Stimulated activated CD4-positive, alpha-beta T cell treated with anti-CD3 and anti-CD28 coated beads, TNF-alpha, amount 100 ng/mL, for 1 hour (primary cell): ENCODE data around the gene MYH7.
"Not testable (repeated sequence)": the region's sequence is repeated elsewhere in the genome, so short reads cannot be mapped to it uniquely, and the experiment has no call there.

Experiments
- DNase-seq, 3 donors: peaks; one replicate each; pipeline ENCODE4 v3.0.0-alpha.2; 2020; ENCODE audit warnings: low read depth in 3 of 3, low spot score in 1 of 3

Gene MYH7

DNA sequence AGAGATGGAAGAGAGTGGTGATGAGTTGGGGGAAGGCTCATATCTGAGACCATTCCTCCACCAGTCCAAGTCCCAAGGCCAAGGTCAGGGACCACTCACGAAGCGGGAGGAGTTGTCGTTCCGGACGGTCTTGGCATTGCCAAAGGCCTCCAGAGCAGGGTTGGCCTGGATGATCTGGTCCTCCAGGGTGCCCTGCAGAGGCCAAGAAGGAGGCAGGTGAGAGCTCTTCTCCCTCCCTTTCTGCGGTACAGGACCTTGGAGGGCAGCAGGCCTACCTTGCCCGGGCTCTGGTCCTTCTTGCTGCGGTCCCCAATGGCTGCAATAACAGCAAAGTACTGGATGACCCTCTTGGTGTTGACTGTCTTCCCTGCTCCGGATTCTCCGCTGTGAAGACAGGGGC, 4.0 kb downstream of the MYH7 start:
- no peak for DNase-seq

DNA sequence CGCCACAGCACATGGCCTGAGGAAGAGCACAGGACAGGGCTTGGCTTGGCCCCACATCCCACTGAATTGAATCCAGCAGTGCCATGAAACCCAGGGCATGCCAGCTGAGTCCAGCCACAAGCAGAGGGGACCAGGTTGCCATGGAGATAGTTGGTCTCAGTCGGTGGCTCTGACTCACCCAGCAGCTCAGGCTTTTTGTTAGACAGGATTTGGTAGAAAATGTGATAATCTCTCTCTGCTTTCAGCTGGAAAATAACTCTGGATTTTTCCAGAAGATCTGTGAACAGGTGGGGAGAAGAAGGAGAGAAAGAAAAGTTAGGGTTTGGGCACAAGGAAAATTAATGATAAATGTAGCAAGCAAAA, 4.8 kb downstream of the MYH7 start:
- DNase-seq = no peak

- DNase-seq = no peak
Measured at GRCh38 chr14:23430016-23430722, 5.3 kb downstream of the MYH7 start.

DNA sequence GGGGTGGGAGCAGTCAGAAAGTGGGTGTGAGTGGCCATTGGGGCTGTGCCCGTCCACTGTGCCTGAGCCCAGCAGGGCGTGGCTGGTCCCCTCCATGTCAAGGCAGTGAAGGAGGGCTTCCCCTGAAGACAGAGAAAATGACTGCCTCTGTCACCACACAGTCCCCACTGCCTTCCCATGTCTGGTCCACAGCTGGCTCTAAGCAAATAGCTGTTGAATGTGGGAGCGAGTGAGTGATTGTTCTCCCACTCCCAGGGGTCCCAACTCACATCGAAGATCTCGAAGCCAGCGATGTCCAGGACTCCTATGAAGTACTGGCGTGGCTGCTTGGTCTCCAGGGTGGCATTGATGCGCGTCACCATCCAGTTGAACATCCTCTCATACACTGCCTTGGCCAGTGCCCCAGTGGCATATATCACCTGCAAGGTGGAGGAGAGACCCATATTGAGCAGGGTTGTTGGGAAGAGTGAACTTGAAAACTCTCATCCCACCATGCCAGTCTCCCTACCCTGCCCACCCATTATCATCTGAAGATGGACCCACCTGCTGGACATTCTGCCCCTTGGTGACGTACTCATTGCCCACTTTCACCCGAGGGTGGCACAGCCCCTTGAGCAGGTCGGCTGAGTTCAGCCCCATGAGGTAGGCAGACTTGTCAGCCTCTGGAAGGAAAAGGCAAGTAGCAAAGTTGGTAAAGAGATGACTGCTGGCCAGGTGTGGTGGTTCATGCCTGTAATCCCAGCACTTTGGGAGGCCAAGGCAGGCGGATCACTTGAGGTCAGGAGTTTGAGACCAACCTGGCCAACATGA, 6.6 kb downstream of the MYH7 start:
- no peak for DNase-seq

DNA sequence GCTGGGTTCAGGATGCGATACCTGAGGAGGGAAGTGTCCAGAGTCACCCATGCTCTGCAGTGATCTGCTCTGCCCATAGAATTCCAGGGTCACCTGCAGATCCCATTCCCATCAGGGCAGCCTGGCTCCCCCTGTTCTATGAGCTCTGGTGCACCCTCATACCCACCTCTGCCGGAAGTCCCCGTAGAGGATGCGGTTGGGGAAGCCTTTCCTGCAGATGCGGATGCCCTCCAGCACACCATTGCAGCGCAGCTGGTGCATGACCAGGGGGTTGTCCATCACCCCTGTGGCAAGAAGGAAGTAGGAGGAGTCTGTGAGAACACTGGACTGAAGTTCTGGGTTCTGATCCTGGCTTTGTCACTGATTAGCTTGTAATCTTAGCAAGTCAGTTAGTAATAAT, 9.7 kb downstream of the MYH7 start:
- not testable (repeated sequence) for DNase-seq

DNA sequence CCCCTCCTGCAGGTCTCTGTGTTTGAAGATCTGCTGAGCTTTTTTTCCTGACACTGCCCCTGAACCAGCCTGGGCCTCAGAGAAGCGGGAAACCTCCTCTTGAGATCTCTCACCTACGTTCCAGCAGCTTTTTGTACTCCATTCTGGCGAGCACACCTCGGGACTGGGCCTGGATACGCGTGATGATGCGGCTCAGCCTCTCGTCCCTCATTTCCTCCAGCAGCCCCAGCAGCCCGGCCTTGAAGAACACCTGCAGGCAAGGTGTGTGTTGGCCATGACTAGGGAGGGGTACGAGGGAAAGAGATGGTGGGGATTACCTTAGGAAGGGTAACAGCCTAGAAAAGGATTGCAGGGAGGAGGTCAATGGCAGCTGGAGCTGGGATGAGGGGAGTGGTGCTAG, 10.3 kb downstream of the MYH7 start:
- no peak for DNase-seq

GRCh38 chr14:23423657-23424056, 11.8 kb downstream of the MYH7 start:
- no peak for DNase-seq

- no peak for DNase-seq
Measured at GRCh38 chr14:23421594-23421993, 13.9 kb downstream of the MYH7 start.

DNA sequence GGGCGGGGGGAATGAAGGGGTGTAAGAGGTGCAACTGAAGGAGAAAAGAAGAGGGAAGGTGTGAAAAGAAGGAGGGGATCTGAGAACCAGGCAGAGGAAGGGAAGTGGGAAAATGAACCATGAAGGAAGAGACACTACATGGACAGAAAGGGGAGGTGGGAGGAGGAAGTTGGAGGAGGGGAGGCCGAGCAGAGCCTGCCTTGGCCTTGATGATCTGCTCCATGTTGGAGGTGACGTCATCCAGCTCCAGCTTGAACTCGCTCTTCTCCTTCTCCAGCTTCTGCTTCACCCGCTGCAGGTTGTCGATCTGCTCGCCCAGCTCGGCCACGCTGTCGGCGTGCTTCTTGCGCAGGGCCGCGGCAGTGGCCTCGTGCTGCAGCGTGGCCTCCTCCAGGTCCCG, 15.8 kb downstream of the MYH7 start:
- not testable (repeated sequence) for DNase-seq

DNA sequence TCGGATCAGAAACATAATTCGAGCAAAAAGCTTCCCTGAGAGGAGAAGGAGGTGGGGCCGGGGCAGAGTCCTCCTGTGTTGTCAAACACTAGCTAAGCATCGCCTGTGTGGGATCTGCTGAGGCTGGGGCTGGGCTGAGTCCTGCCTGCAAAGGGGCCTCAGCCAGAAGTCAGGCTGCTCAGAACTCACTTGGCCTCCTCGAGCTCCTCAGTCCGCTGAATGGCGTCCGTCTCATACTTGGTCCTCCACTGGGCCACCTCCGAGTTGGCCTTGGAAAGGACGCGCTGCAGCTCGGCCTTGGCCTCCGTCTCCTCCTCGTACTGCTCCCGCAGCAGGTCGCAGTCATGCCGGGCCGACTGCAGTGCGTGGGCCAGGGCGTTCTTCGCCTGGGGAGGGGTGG, 17.4 kb downstream of the MYH7 start:
- no peak for DNase-seq

GRCh38 chr14:23417269-23417668, 18.2 kb downstream of the MYH7 start:
- not testable (repeated sequence) for DNase-seq

- no peak for DNase-seq
Measured at GRCh38 chr14:23416801-23417200, 18.7 kb downstream of the MYH7 start.

DNA sequence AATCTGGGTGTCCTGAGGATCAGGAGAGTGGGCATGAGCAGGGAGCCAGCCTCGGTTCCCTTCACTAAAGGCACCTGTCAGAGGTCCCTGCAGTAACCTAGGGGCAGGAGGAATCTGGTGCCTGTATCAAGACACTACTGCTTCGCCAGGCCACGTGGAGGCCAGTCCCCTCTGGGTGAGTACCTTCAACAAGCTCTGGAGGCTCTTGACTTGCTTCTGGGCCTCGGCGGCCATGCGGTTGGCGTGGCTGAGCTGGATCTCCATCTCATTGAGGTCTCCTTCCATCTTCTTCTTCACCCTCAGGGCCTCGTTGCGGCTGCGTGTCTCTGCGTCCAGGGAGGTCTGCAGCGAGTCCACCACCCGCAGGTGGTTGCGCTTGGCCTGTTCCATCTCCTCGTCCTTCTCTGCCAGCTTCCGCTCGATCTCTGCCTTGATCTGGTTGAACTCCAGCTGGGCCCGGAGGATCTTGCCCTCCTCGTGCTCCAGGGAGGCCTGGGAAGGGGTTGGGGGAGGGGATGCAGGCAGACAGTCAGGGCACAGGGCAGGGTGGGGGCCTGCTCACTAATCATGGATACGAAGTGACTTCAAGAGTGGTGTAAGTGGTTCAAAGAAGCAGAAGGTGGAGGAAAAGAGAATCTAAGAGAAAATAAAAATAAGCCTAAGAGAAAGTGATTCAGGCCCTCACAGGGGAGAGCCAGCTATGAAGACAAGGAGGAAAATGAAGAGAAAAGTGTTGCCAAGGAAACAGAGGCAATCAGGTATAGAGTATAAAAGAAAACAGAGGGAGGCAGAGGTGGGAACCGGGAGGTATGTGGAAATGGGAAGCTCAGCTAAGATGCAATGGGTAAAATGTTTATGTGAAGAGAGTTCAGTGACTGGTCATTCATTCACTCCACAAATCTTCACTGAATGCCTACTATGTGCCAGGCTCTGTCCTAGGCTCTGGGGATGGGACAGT, 19.4 kb downstream of the MYH7 start:
- no peak for DNase-seq

GRCh38 chr14:23414906-23415820, 20.3 kb downstream of the MYH7 start:
- DNase-seq = no peak

GRCh38 chr14:23414254-23414653, 21.2 kb downstream of the MYH7 start:
- DNase-seq = no peak

- no peak for DNase-seq
Measured at GRCh38 chr14:23413681-23414080, 21.8 kb downstream of the MYH7 start.

DNA sequence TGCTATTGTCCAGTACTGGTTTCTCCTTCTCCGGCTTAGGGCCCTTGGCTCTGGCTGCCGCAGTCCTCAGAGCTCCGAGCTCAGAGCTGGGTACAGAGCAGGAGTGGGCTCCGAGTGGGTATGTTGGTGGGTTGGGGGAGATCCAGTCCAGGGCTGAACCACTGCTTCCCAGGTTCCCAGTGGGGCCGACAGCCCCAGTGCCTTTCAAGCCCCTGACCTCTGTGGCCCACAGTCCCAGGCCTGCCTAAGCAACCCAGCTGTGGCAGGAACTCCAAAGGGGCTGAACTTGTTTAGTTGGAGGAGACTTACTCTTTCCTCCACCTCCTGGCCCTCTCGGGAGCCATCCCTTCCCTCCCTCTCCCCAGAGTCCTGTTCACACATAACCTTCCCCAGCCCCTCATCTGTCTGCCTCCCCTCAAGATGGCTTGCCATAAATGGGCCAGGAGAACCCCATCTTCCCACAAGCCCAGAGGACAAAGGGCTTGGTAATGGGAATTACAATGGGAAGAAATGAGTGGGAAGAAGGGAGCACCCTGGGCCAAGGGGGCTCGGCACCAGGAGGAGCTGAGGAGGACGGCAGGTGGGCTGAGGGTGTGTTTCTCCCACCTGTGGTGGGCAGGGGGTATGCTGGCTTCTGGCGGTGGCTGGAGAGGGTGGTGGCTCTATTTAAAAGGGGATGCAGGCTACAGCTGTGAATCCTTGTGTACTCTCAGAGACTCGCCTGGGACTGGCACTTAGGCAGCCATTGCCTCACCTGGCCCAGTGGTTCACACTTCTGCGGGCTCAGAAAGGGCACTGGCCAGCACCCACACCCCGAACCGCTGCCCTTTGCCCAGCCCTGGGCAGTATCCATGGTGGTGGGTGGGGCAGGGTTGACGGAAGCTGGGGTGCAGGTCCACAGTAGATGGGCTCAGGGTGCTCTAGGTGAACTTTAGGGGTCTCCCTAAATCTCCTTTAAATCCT, 23.6 kb downstream of the MYH7 start:
- DNase-seq = no peak

GRCh38 chr14:23409966-23410635, 25.4 kb downstream of the MYH7 start:
- no peak for DNase-seq

GRCh38 chr14:23409475-23409874, 26.0 kb downstream of the MYH7 start:
- no peak for DNase-seq
